Posterior cingulate gyrus (tissue), 11 donors: ENCODE data around the gene AUTS2.
A peak's percentile ranks its signal among the peaks of the same experiment; 100 is the strongest.

Experiments
- DNase-seq, 10 donors: peaks; one replicate each; pipeline versions ENCODE4 v3.0.0 to v3.0.0-alpha.2; 2020 to 2021; ENCODE audit warnings: mixed read lengths in 3 of 10
- intact Hi-C: fragments of 100-400 bp; cut with DNase I; formaldehyde crosslinking; loops from one replicate; pipeline ENCODE4 v1.15.1; 2023

The AUTS2 gene

GRCh38 chr7:70479153-70480021 lies 881.1 kb downstream of the AUTS2 start:
- intact Hi-C loops = no loop called here
- no peak for DNase-seq

GRCh38 chr7:70480927-70481569 lies 882.8 kb downstream of the AUTS2 start:
- intact Hi-C loops = no loop called here
- DNase-seq = no peak

- intact Hi-C loops = no loop called here
- no peak for DNase-seq
These were observed 883.4 kb downstream of the AUTS2 start for GRCh38 chr7:70481570-70482123.

GRCh38 chr7:70484255-70484654 lies 886.0 kb downstream of the AUTS2 start:
- no peak for DNase-seq
- intact Hi-C loops = no loop called here

GRCh38 chr7:70486977-70487376 lies 888.7 kb downstream of the AUTS2 start:
- intact Hi-C loops = no loop called here
- no peak for DNase-seq

GRCh38 chr7:70487428-70487827 lies 889.2 kb downstream of the AUTS2 start:
- intact Hi-C loops = no loop called here
- DNase-seq = no peak

GRCh38 chr7:70487886-70488285 lies 889.6 kb downstream of the AUTS2 start:
- peak in 1 of 10 donors; percentile 68 for DNase-seq
- intact Hi-C loops = no loop called here

GRCh38 chr7:70489813-70490212 lies 891.5 kb downstream of the AUTS2 start:
- intact Hi-C loops = no loop called here
- no peak for DNase-seq

GRCh38 chr7:70492625-70493024 lies 894.4 kb downstream of the AUTS2 start:
- intact Hi-C loops = no loop called here
- DNase-seq = no peak

- DNase-seq = no peak
- intact Hi-C loops = no loop called here
These were observed 896.2 kb downstream of the AUTS2 start for GRCh38 chr7:70494225-70495032.

GRCh38 chr7:70495033-70495376 lies 896.7 kb downstream of the AUTS2 start:
- no peak for DNase-seq
- intact Hi-C loops = no loop called here

- no peak for DNase-seq
- intact Hi-C loops = no loop called here
These were observed 899.5 kb downstream of the AUTS2 start for GRCh38 chr7:70497793-70498192.

- intact Hi-C loops = no loop called here
- no peak for DNase-seq
These were observed 900.1 kb downstream of the AUTS2 start for GRCh38 chr7:70498232-70498992.

- DNase-seq = no peak
- intact Hi-C loops = no loop called here
These were observed 902.0 kb downstream of the AUTS2 start for GRCh38 chr7:70500261-70500660.

GRCh38 chr7:70502117-70502863 lies 904.0 kb downstream of the AUTS2 start:
- DNase-seq = no peak
- intact Hi-C loops = no loop called here

- intact Hi-C loops = no loop called here
- DNase-seq = no peak
These were observed 906.0 kb downstream of the AUTS2 start for GRCh38 chr7:70504254-70504653.

GRCh38 chr7:70505468-70505867 lies 907.2 kb downstream of the AUTS2 start:
- DNase-seq = no peak

GRCh38 chr7:70505886-70506285 lies 907.6 kb downstream of the AUTS2 start:
- DNase-seq = no peak
- intact Hi-C loops = no loop called here

More at GRCh38 chr7:70505468-70505867, 907.2 kb downstream of the AUTS2 start:
- intact Hi-C loops = no loop called here

- no peak for DNase-seq
- intact Hi-C loops = no loop called here
These were observed 908.2 kb downstream of the AUTS2 start for GRCh38 chr7:70506434-70506833.

- no peak for DNase-seq
- intact Hi-C loops = no loop called here
These were observed 913.9 kb downstream of the AUTS2 start for GRCh38 chr7:70512144-70512543.
